GM12865 (cell line): ENCODE results near the gene TP63.

Experiments
- DNase-seq: peaks from one replicate; pipeline ENCODE4 v3.0.0; 2010; ENCODE audit warnings: low read depth
- H3K4me3 ChIP-seq: 2 replicates; pipeline ENCODE4 v1.5.1; 2011; ENCODE audit warnings: mild to moderate bottlenecking, low read depth, low read length, control low read depth
- TF ChIP-seq, protein P1 (sequence below): IDR thresholded peaks from 2 replicates; pipeline ENCODE4 v1.5.1; 2011; ENCODE audit warnings: low read length, control low read depth, low read depth, inconsistent platforms; ENCODE audit not compliant: insufficient read depth; ENCODE audit errors: missing control alignments

Gene TP63

DNA sequence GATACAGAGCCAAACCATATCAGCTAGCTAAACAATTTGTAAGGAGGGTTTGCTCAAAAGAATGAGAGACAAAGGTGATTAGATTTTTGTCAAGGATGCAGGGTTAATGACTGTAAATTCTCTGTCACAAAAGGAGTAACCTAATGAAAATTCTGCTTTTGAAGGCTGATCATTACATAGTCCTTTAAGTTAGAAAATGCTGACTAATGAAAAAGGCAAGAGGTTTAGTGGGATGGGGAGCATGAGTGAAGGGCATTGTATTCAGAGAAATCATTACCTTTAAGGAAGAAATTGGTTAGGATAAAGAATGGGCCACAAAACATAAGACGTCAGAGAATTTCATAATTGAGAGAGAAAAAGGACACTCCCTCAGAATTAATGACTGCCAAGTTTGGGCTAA lies 97.7 kb downstream of the TP63 start:
- H3K4me3 ChIP-seq = no peak overlapping the region
- no peak for DNase-seq
- TF ChIP-seq, protein P1, sequence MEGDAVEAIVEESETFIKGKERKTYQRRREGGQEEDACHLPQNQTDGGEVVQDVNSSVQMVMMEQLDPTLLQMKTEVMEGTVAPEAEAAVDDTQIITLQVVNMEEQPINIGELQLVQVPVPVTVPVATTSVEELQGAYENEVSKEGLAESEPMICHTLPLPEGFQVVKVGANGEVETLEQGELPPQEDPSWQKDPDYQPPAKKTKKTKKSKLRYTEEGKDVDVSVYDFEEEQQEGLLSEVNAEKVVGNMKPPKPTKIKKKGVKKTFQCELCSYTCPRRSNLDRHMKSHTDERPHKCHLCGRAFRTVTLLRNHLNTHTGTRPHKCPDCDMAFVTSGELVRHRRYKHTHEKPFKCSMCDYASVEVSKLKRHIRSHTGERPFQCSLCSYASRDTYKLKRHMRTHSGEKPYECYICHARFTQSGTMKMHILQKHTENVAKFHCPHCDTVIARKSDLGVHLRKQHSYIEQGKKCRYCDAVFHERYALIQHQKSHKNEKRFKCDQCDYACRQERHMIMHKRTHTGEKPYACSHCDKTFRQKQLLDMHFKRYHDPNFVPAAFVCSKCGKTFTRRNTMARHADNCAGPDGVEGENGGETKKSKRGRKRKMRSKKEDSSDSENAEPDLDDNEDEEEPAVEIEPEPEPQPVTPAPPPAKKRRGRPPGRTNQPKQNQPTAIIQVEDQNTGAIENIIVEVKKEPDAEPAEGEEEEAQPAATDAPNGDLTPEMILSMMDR = no peak

DNA sequence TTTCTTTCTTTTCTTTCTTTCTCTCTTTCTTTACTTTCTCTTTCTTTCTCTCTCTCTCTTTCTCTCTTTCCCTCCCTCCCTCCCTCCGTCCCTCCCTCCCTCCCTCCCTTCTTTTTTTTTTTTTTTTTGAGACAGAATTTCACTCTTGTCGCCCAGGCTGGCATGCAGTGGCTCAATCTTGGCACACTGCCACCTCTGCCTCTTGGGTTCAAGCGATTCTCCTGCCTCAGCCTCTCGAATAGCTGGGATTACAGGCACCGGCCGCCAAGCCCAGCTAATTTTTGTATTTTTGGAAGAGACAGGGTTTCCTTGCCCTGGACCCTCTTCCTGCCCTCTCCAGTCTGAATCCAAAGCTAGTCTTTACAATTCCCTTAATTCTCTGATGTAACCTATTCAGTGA lies 102.9 kb downstream of the TP63 start:
- DNase-seq = no peak
- TF ChIP-seq, protein P1 = no peak
- H3K4me3 ChIP-seq = no peak overlapping the region

DNA sequence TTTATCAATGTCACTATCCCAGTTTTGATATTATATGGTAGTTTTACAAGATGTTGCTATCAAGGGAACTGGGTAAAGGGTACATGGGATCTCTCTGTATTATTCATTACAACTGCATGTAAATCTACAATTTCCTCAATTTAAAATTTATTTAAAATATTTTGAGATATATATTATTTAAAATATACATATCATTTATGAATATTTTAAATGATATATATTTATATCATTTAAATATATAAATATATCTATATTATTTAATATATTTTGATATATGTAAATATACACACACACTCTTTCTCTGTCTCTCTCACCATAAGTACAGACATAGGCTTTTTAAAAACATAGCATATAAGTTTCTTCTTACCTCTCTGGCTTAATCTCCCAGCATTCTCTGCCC lies 104.7 kb downstream of the TP63 start:
- TF ChIP-seq, protein P1 = no peak
- H3K4me3 ChIP-seq = no peak overlapping the region
- DNase-seq = no peak

DNA sequence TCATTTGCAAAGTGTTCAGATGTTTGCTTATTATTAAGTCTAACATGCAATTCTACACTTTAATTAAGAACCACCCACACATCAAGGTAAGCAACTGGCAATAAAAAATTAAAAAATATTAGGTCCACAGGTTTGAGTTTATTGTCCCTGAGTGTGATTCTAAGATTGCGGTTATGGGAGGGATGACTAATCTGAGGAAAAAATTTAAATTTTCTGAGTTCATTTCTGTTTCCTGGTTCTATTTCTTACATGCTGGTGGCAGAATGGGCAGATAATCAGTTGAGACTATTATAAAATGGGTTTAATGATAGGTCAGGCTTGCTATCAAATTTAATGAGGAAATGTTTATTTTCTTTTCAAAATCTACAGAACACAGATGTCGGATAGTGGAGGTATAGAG lies 105.9 kb downstream of the TP63 start:
- no peak overlapping the region for H3K4me3 ChIP-seq
- TF ChIP-seq, protein P1 = no peak
- DNase-seq = no peak

DNA sequence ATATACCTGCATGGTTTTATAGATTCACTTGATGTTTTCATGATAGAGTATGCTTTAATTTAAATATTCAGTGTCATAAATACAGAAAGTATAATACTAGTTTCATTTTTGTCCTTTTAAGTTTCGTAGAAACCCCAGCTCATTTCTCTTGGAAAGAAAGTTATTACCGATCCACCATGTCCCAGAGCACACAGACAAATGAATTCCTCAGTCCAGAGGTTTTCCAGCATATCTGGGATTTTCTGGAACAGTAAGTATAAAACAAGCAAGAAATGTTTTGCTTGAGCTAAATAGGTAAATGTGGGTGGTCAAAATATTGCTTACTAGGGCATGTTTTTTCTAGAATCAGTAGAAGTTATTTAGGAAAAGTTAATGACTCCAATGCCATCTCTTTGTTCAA lies 106.4 kb downstream of the TP63 start:
- H3K4me3 ChIP-seq = no peak overlapping the region
- TF ChIP-seq, protein P1 = no peak
- DNase-seq = no peak

DNA sequence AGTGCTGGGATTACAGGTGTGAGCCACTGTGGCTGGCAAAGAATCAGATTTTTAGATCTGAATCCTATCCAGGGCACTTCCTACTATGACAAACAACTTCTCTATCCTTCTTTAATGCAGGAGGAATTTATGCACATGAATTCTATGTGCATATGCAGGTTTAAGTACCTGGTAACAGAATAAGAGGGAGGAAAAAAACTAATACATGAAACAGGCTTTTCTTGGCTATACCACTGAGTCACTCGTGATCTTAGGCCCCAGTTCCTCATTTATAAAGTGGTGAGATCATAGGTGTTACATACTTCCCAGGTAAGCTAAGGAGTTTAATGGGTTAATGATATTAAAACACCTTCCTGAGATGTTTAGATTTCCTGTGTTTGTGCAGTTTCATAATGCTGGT lies 108.2 kb downstream of the TP63 start:
- H3K4me3 ChIP-seq = no peak overlapping the region
- TF ChIP-seq, protein P1 = no peak
- no peak for DNase-seq

DNA sequence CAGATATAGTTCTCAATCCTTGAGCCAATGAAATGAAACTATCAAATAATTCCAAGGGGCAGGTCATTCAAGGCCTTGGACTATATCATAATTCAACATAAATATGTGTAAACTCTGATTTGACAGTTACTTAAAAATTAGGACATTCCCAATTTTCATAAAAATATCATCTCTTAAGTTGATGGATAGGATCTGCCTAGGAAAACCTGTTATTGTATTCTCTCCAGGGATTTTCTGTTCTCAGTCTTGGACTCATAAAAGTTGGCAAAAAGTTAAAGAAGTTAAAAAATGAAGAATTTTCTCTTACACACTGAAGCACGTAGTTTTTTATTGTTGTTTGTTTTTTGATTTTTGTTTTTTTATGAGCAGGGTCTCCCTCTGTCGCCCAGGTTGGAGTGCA lies 109.0 kb downstream of the TP63 start:
- DNase-seq = no peak
- H3K4me3 ChIP-seq = no peak overlapping the region
- TF ChIP-seq, protein P1 = no peak
